ENCODE results near the gene ETFA.

Gene ETFA

DNA sequence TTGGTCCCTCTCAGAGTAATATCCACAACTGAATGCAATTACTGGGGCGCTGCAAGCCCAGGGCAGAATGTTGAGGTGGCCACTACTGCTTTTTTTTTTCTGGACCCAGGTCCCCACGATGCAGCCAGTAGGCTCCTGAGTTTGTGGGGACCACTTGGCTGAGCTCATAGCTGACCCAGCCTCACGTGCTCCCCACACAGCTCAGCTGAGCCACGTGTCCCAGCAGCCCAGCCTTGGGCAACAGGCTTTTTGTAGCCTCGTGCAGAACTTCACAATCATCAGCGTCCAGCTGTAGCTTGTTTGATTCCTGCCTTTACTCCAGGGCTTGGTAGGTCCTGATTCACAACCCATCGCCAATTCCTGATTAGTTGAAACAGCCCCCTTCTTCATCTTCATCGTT is 117.3 kb downstream of the ETFA start:
- no peak for TF ChIP-seq CEBPB (IDR thresholded peaks at IDR 0.05)
- TF ChIP-seq FOXM1 (IDR thresholded peaks at IDR 0.05; ENCODE audit: borderline replicate concordance, low read depth), result no peak
- TF ChIP-seq CREB1 (IDR thresholded peaks at IDR 0.05; ENCODE audit: low read depth), result no peak
- TF ChIP-seq, protein P1, sequence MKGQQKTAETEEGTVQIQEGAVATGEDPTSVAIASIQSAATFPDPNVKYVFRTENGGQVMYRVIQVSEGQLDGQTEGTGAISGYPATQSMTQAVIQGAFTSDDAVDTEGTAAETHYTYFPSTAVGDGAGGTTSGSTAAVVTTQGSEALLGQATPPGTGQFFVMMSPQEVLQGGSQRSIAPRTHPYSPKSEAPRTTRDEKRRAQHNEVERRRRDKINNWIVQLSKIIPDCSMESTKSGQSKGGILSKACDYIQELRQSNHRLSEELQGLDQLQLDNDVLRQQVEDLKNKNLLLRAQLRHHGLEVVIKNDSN (IDR thresholded peaks at IDR 0.05), result no peak
- TF ChIP-seq, protein P2, sequence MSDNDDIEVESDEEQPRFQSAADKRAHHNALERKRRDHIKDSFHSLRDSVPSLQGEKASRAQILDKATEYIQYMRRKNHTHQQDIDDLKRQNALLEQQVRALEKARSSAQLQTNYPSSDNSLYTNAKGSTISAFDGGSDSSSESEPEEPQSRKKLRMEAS (IDR thresholded peaks at IDR 0.05), result no peak
- TF ChIP-seq YY1 (IDR thresholded peaks at IDR 0.05; ENCODE audit: low read depth), result no peak

DNA sequence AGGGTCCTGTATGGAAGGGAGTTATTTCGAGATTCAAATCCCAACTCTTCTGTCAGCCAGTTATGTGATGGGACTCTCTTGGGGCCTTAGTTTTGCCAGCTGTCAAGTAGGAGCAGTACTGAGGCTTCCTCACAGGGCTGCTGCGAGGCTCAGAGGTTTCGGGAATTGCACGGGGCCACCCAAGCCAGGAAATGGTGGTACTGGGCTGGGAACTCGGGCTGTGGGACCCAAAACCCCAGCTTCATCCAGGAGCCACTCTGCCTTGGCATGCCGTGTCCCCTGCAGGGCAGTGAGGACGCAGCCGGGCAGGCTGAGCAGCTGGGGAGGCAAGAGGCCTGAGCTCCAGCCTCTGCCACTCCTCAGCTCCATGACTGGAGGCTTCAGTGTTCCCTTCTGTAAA is 118.6 kb downstream of the ETFA start:
- no peak for TF ChIP-seq FOXM1 (IDR thresholded peaks at IDR 0.05; ENCODE audit: borderline replicate concordance, low read depth)
- TF ChIP-seq, protein P1 (IDR thresholded peaks at IDR 0.05), result no peak
- TF ChIP-seq NFIC (IDR thresholded peaks at IDR 0.05), result no peak
- no peak for TF ChIP-seq ZBTB7A (IDR thresholded peaks at IDR 0.05; ENCODE audit: low read depth)
- no peak for TF ChIP-seq EGR1 (IDR thresholded peaks at IDR 0.05)
- no peak for TF ChIP-seq CEBPB (IDR thresholded peaks at IDR 0.05)
- TF ChIP-seq TEAD4 (IDR thresholded peaks at IDR 0.05), result no peak
- TF ChIP-seq, protein P3, sequence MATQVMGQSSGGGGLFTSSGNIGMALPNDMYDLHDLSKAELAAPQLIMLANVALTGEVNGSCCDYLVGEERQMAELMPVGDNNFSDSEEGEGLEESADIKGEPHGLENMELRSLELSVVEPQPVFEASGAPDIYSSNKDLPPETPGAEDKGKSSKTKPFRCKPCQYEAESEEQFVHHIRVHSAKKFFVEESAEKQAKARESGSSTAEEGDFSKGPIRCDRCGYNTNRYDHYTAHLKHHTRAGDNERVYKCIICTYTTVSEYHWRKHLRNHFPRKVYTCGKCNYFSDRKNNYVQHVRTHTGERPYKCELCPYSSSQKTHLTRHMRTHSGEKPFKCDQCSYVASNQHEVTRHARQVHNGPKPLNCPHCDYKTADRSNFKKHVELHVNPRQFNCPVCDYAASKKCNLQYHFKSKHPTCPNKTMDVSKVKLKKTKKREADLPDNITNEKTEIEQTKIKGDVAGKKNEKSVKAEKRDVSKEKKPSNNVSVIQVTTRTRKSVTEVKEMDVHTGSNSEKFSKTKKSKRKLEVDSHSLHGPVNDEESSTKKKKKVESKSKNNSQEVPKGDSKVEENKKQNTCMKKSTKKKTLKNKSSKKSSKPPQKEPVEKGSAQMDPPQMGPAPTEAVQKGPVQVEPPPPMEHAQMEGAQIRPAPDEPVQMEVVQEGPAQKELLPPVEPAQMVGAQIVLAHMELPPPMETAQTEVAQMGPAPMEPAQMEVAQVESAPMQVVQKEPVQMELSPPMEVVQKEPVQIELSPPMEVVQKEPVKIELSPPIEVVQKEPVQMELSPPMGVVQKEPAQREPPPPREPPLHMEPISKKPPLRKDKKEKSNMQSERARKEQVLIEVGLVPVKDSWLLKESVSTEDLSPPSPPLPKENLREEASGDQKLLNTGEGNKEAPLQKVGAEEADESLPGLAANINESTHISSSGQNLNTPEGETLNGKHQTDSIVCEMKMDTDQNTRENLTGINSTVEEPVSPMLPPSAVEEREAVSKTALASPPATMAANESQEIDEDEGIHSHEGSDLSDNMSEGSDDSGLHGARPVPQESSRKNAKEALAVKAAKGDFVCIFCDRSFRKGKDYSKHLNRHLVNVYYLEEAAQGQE (IDR thresholded peaks at IDR 0.05; ENCODE audit: low read depth), result no peak
- TF ChIP-seq TAF1 (IDR thresholded peaks at IDR 0.05; ENCODE audit: low read depth), result no peak
- TF ChIP-seq CREB1 (IDR thresholded peaks at IDR 0.05; ENCODE audit: low read depth), result no peak
- TF ChIP-seq, protein P2 (IDR thresholded peaks at IDR 0.05), result no peak
- TF ChIP-seq TCF12 (IDR thresholded peaks at IDR 0.05; ENCODE audit: low read depth), result no peak
- no peak for TF ChIP-seq YY1 (IDR thresholded peaks at IDR 0.05; ENCODE audit: low read depth)

DNA sequence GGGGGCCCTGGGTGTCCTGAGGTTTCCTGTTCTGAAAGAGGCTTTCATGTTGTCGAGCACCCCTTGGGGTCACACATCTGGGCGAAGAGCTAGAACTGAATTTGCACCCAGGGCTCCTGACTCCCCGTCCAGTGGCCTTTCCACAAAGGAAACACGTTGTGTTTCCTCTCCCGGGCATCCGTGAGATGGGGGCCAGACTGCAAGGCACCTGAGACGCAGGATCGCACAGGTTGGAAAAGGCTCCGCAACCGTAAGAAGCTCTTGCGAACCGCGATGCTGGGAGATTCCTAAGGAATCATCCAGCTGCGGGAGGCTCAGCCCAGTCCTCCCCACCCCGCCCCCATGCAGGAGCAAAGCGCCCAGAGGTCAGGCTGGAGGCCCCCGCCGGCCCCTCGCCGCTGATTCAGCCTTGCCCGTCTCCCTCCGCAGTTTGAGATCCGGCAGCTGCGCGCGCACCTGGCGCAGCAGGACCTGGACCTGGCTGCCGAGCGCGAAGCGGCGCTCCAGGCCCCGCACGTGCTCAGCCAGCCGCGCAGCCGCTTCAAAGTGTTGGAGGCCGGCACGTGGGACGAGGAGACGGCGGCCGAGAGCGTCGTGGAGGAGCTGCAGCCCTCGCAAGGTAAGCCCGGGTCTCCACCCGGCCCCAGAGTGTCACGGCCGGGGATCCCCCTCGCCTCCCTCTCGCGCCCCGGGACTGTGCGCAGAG is 119.6 kb downstream of the ETFA start:
- TF ChIP-seq RAD21 (IDR thresholded peaks at IDR 0.05; ENCODE audit: low read depth) (no peak), EGR1 (IDR thresholded peaks at IDR 0.05) (no peak), TEAD4 (IDR thresholded peaks at IDR 0.05) (no peak), TAF1 (IDR thresholded peaks at IDR 0.05; ENCODE audit: low read depth) (no peak), EP300 (IDR thresholded peaks at IDR 0.05; ENCODE audit: borderline replicate concordance) (no peak), CEBPB (IDR thresholded peaks at IDR 0.05) (no peak), NFIC (IDR thresholded peaks at IDR 0.05) (no peak), YY1 (IDR thresholded peaks at IDR 0.05; ENCODE audit: low read depth) (no peak), CREB1 (IDR thresholded peaks at IDR 0.05; ENCODE audit: low read depth) (no peak), ZBTB7A (IDR thresholded peaks at IDR 0.05; ENCODE audit: low read depth) (no peak), FOXM1 (IDR thresholded peaks at IDR 0.05; ENCODE audit: borderline replicate concordance, low read depth) (no peak), TCF12 (IDR thresholded peaks at IDR 0.05; ENCODE audit: low read depth) (no peak)
- TF ChIP-seq, protein P3 (IDR thresholded peaks at IDR 0.05; ENCODE audit: low read depth), result no peak
- TF ChIP-seq, protein P2 (IDR thresholded peaks at IDR 0.05), result no peak
- TF ChIP-seq, protein P1 (IDR thresholded peaks at IDR 0.05), result no peak

DNA sequence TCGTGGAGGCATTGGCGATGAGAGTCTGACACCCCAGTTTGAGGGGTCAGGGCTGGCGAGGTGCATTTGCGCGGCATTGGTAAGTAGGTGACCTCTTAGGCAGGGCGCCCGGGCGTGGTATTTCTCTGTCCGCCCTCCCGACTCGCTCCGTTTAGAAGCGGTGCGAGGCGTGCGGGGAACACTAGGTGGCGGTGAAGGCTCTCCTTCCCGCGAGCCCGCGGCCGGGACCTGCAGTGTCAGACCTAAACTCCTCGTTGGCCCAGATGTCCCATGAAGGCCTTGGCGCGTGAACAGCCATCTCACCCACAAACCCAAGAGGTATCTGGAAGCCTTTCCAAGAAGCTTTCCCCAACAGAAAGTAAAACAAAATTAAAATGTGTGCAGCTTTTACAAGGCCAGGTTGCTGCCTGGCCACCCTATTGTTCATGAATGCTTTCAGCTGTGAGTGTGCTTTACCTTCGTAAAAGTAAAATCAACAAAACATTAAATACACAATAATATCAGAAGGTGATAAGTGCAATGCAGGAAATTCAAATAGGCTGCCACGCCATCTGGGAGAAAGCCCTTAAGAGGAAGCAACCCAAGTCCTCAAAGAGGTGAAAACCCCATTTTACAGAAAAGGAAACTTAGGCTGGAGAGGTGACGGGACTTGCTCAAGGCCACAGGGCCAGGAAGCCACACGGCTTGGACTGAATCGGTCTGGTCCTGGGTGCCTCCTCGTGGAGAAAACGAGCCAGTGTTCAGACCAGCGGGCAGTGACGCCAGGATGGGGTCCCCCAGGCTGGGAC is 120.3 kb downstream of the ETFA start:
- no peak for TF ChIP-seq TCF12 (IDR thresholded peaks at IDR 0.05; ENCODE audit: low read depth)
- no peak for TF ChIP-seq TAF1 (IDR thresholded peaks at IDR 0.05; ENCODE audit: low read depth)
- TF ChIP-seq YY1 (IDR thresholded peaks at IDR 0.05; ENCODE audit: low read depth), result no peak
- 0 out of 2 replicates have a peak, but pooled peaks have one; percentile 9 for TF ChIP-seq CEBPB (IDR thresholded peaks at IDR 0.05)
- TF ChIP-seq FOXM1 (IDR thresholded peaks at IDR 0.05; ENCODE audit: borderline replicate concordance, low read depth), result no peak
- TF ChIP-seq TEAD4 (IDR thresholded peaks at IDR 0.05), result no peak
- TF ChIP-seq RAD21 (IDR thresholded peaks at IDR 0.05; ENCODE audit: low read depth), result peak; percentile 92
- TF ChIP-seq, protein P3 (IDR thresholded peaks at IDR 0.05; ENCODE audit: low read depth), result no peak
- 0 out of 2 replicates have a peak, but pooled peaks have one; percentile 9 for TF ChIP-seq EP300 (IDR thresholded peaks at IDR 0.05; ENCODE audit: borderline replicate concordance)
- no peak for TF ChIP-seq CREB1 (IDR thresholded peaks at IDR 0.05; ENCODE audit: low read depth)
